Central memory CD8-positive, alpha-beta T cell (primary cell): Measurements from ENCODE around the gene OTOS.
A peak's percentile ranks its signal among the peaks of the same experiment; 100 is the strongest.

Source experiments
- ATAC-seq: fragments of 150-1000 bp; cut with Tn5 transposase; replicated peaks from 2 replicates; pipeline ENCODE4 v1.10.0; 2022; ENCODE audit warnings: mild to moderate bottlenecking, moderate FRiP score, moderate number of reproducible peaks; ENCODE audit not compliant: poor library complexity, severe bottlenecking; ENCODE audit errors: extremely low read depth
- DNase-seq, 2 donors: peaks; one replicate each; pipeline ENCODE4 v3.0.0; 2021; ENCODE audit warnings: low spot score in 2 of 2
- H3K27ac Mint-ChIP-seq: one replicate; pipeline ENCODE4 v1.8.0; 2022; ENCODE audit warnings: low read depth, mild to moderate bottlenecking, moderate library complexity, mixed read lengths
- H3K27me3 Mint-ChIP-seq: one replicate; pipeline ENCODE4 v1.8.0; 2022; ENCODE audit warnings: mixed read lengths
- H3K36me3 Mint-ChIP-seq: one replicate; pipeline ENCODE4 v1.8.0; 2022; ENCODE audit warnings: mild to moderate bottlenecking, moderate library complexity, mixed read lengths; ENCODE audit not compliant: insufficient read depth
- H3K4me1 Mint-ChIP-seq: one replicate; pipeline ENCODE4 v1.8.0; 2022; ENCODE audit warnings: mixed read lengths
- H3K4me3 Mint-ChIP-seq: one replicate; pipeline ENCODE4 v1.8.0; 2022; ENCODE audit warnings: mild to moderate bottlenecking, moderate library complexity, mixed read lengths
- H3K9me3 Mint-ChIP-seq: one replicate; pipeline ENCODE4 v1.8.0; 2022; ENCODE audit warnings: mixed read lengths

OTOS gene

GRCh38 chr2:240127911-240128607 is 12.4 kb downstream of the OTOS start:
- ATAC-seq (no peak), DNase-seq (no peak)
- H3K27ac Mint-ChIP-seq, result no peak overlapping the region
- no peak overlapping the region for H3K4me3 Mint-ChIP-seq
- H3K4me1 Mint-ChIP-seq, result no peaks in the 10 kb centered on the region
- peaks cover 12% of the 10 kb centered on the region for H3K36me3 Mint-ChIP-seq
- H3K27me3 Mint-ChIP-seq, result no peaks in the 10 kb centered on the region
- no peaks in the 10 kb centered on the region for H3K9me3 Mint-ChIP-seq

GRCh38 chr2:240127191-240127750 is 13.2 kb downstream of the OTOS start:
- Mint-ChIP-seq H3K4me3 (no peak overlapping the region), H3K4me1 (no peaks in the 10 kb centered on the region), H3K9me3 (no peaks in the 10 kb centered on the region), H3K27me3 (no peaks in the 10 kb centered on the region), H3K36me3 (peaks cover 12% of the 10 kb centered on the region), H3K27ac (no peak overlapping the region)
- no peak for DNase-seq
- ATAC-seq, result no peak

- no peaks in the 10 kb centered on the region for H3K27me3 Mint-ChIP-seq
- H3K9me3 Mint-ChIP-seq, result no peaks in the 10 kb centered on the region
- H3K36me3 Mint-ChIP-seq, result peaks cover 12% of the 10 kb centered on the region
- no peaks in the 10 kb centered on the region for H3K4me1 Mint-ChIP-seq
- no peak overlapping the region for H3K27ac Mint-ChIP-seq
- DNase-seq (no peak), ATAC-seq (no peak)
- H3K4me3 Mint-ChIP-seq, result no peak overlapping the region
Observed at GRCh38 chr2:240126731-240127130, 13.7 kb downstream of the OTOS start.

- Mint-ChIP-seq H3K4me1 (no peaks in the 10 kb centered on the region), H3K27me3 (no peaks in the 10 kb centered on the region), H3K4me3 (no peak overlapping the region), H3K9me3 (no peaks in the 10 kb centered on the region), H3K27ac (no peak overlapping the region), H3K36me3 (peaks cover 7% of the 10 kb centered on the region)
- DNase-seq, result no peak
- ATAC-seq, result no peak
Observed at GRCh38 chr2:240125742-240126141, 14.7 kb downstream of the OTOS start.

GRCh38 chr2:240124651-240125030 is 15.8 kb downstream of the OTOS start:
- no peaks in the 10 kb centered on the region for H3K9me3 Mint-ChIP-seq
- no peaks in the 10 kb centered on the region for H3K4me1 Mint-ChIP-seq
- H3K36me3 Mint-ChIP-seq, result peaks cover 6% of the 10 kb centered on the region
- DNase-seq, result peak in 1 of 2 donors; percentile 4
- no peak for ATAC-seq
- no peak overlapping the region for H3K27ac Mint-ChIP-seq
- H3K27me3 Mint-ChIP-seq, result no peaks in the 10 kb centered on the region
- H3K4me3 Mint-ChIP-seq, result no peak overlapping the region

GRCh38 chr2:240123821-240124650 is 16.4 kb downstream of the OTOS start:
- H3K36me3 Mint-ChIP-seq, result peaks cover 4% of the 10 kb centered on the region
- H3K9me3 Mint-ChIP-seq, result no peaks in the 10 kb centered on the region
- no peaks in the 10 kb centered on the region for H3K4me1 Mint-ChIP-seq
- H3K27me3 Mint-ChIP-seq, result no peaks in the 10 kb centered on the region
- DNase-seq, result peak in 1 of 2 donors; percentile 3
- H3K4me3 Mint-ChIP-seq, result no peak overlapping the region
- no peak for ATAC-seq
- H3K27ac Mint-ChIP-seq, result no peak overlapping the region

- Mint-ChIP-seq H3K4me1 (no peaks in the 10 kb centered on the region), H3K27ac (no peak overlapping the region), H3K36me3 (no peaks in the 10 kb centered on the region), H3K9me3 (no peaks in the 10 kb centered on the region), H3K4me3 (no peak overlapping the region), H3K27me3 (no peaks in the 10 kb centered on the region)
- DNase-seq, result peak in 1 of 2 donors; percentile 4
- ATAC-seq, result no peak
Observed at GRCh38 chr2:240121675-240122074, 18.8 kb downstream of the OTOS start.

GRCh38 chr2:240121190-240121589 is 19.3 kb downstream of the OTOS start:
- Mint-ChIP-seq H3K4me3 (no peak overlapping the region), H3K9me3 (no peaks in the 10 kb centered on the region), H3K27me3 (peaks cover 4% of the 10 kb centered on the region), H3K36me3 (no peaks in the 10 kb centered on the region), H3K27ac (no peak overlapping the region), H3K4me1 (no peaks in the 10 kb centered on the region)
- ATAC-seq, result no peak
- no peak for DNase-seq

GRCh38 chr2:240114233-240114632 is 26.2 kb downstream of the OTOS start:
- DNase-seq (no peak), ATAC-seq (no peak)
- Mint-ChIP-seq H3K4me3 (no peak overlapping the region), H3K27ac (no peak overlapping the region), H3K36me3 (no peaks in the 10 kb centered on the region), H3K9me3 (no peaks in the 10 kb centered on the region), H3K4me1 (no peaks in the 10 kb centered on the region), H3K27me3 (peaks cover 66% of the 10 kb centered on the region)

- Mint-ChIP-seq H3K36me3 (no peaks in the 10 kb centered on the region), H3K4me1 (no peaks in the 10 kb centered on the region), H3K27me3 (peaks cover 72% of the 10 kb centered on the region), H3K4me3 (no peak overlapping the region), H3K9me3 (no peaks in the 10 kb centered on the region), H3K27ac (no peak overlapping the region)
- DNase-seq (no peak), ATAC-seq (no peak)
Observed at GRCh38 chr2:240112914-240113690, 27.4 kb downstream of the OTOS start.

- Mint-ChIP-seq H3K27ac (no peak overlapping the region), H3K4me1 (no peaks in the 10 kb centered on the region), H3K4me3 (no peak overlapping the region), H3K36me3 (no peaks in the 10 kb centered on the region), H3K9me3 (no peaks in the 10 kb centered on the region), H3K27me3 (peaks cover 81% of the 10 kb centered on the region)
- no peak for ATAC-seq
- DNase-seq, result no peak
Observed at GRCh38 chr2:240111253-240111652, 29.2 kb downstream of the OTOS start.

- ATAC-seq (no peak), DNase-seq (no peak)
- H3K36me3 Mint-ChIP-seq, result no peaks in the 10 kb centered on the region
- H3K27ac Mint-ChIP-seq, result no peak overlapping the region
- no peaks in the 10 kb centered on the region for H3K4me1 Mint-ChIP-seq
- H3K4me3 Mint-ChIP-seq, result no peak overlapping the region
- peaks cover 69% of the 10 kb centered on the region for H3K27me3 Mint-ChIP-seq
- H3K9me3 Mint-ChIP-seq, result no peaks in the 10 kb centered on the region
Observed at GRCh38 chr2:240109386-240109785, 31.1 kb downstream of the OTOS start.
